ENCODE results near the gene AFDN. TPM values are rescaled to one million over a fixed set of nuclear protein-coding genes. Genes with fewer than 3 reads are reported as not detected.

AFDN gene
- polyA plus RNA-seq, 2 donors, result 91.7 to 124 TPM

GRCh38 chr6:167787896-167788562 is 38.7 kb upstream of the AFDN start:
- Histone ChIP-seq H3K27me3 (ENCODE audit: control insufficient read depth in 1 of 2, insufficient read depth in 2 of 2, low read length in 2 of 2) (no peaks in the 10 kb centered on the region), H3K27ac (ENCODE audit: low read depth in 2 of 2, low read length in 1 of 2) (no peak overlapping the region), H3K9me3 (ENCODE audit: control insufficient read depth in 2 of 2, insufficient read depth in 1 of 2, low read depth in 1 of 2, low read length in 1 of 2) (no peaks in the 10 kb centered on the region), H3K36me3 (ENCODE audit: control insufficient read depth in 2 of 2, insufficient read depth in 2 of 2, low read length in 1 of 2) (no peaks in the 10 kb centered on the region), H3K4me3 (ENCODE audit: low read depth in 1 of 2, low read length in 2 of 2) (no peak overlapping the region), H3K4me1 (ENCODE audit: control insufficient read depth in 2 of 2, insufficient read depth in 2 of 2, low read length in 1 of 2) (no peaks in the 10 kb centered on the region)
- 82% methylated on average over 23 of the region's 23 CpGs for WGBS, 2 donors

DNA sequence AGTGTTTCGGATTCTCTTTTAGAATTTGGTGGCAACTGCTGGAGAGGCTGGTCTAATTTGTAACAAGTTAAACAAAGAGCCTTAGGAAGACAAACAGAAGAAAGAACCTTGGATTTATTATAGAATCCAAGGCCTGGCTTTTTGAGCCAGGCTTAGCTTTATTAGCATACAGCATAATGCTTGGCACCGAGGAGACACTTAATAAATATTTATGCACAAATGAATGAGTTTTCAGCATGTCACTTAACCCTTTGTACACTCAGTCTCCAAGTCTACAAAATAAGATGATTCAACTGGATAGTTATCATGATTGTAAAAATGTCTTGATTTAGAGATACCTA is 38.2 kb upstream of the AFDN start:
- H3K27ac ChIP-seq (ENCODE audit: low read depth in 2 of 2, low read length in 1 of 2), result no peak overlapping the region
- no peaks in the 10 kb centered on the region for H3K27me3 ChIP-seq (ENCODE audit: control insufficient read depth in 1 of 2, insufficient read depth in 2 of 2, low read length in 2 of 2)
- WGBS, 2 donors, result 62 to 70% methylated on average over 2 of the region's 2 CpGs
- no peaks in the 10 kb centered on the region for H3K4me1 ChIP-seq (ENCODE audit: control insufficient read depth in 2 of 2, insufficient read depth in 2 of 2, low read length in 1 of 2)
- H3K9me3 ChIP-seq (ENCODE audit: control insufficient read depth in 2 of 2, insufficient read depth in 1 of 2, low read depth in 1 of 2, low read length in 1 of 2), result no peaks in the 10 kb centered on the region
- no peak overlapping the region for H3K4me3 ChIP-seq (ENCODE audit: low read depth in 1 of 2, low read length in 2 of 2)
- no peaks in the 10 kb centered on the region for H3K36me3 ChIP-seq (ENCODE audit: control insufficient read depth in 2 of 2, insufficient read depth in 2 of 2, low read length in 1 of 2)

DNA sequence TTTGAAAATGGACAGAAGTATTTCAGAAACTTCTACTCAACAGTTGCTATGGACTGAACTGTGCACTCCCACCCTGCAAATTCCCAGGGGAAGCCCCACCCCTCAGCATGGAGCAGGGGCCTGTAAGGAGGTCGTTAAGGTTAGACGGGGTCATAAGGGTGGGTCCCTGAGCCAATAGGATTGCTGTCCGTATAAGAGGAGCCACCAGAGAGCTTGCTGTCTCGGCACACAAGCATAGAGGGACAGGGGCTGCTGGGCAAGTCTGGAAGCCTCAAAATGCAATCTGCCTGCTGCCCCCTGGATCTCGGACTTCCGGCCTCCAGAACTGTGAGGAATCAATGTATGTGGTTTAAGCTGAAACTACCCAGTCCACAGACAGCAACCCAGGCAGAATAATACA is 37.4 kb upstream of the AFDN start:
- peaks cover 0 to 1% of the 10 kb centered on the region in 2 donors for H3K4me1 ChIP-seq (ENCODE audit: control insufficient read depth in 2 of 2, insufficient read depth in 2 of 2, low read length in 1 of 2)
- no peaks in the 10 kb centered on the region for H3K9me3 ChIP-seq (ENCODE audit: control insufficient read depth in 2 of 2, insufficient read depth in 1 of 2, low read depth in 1 of 2, low read length in 1 of 2)
- 77 to 83% methylated on average over 6 of the region's 6 CpGs for WGBS, 2 donors
- H3K27ac ChIP-seq (ENCODE audit: low read depth in 2 of 2, low read length in 1 of 2), result no peak overlapping the region
- H3K27me3 ChIP-seq (ENCODE audit: control insufficient read depth in 1 of 2, insufficient read depth in 2 of 2, low read length in 2 of 2), result no peaks in the 10 kb centered on the region
- H3K4me3 ChIP-seq (ENCODE audit: low read depth in 1 of 2, low read length in 2 of 2), result no peak overlapping the region
- no peaks in the 10 kb centered on the region for H3K36me3 ChIP-seq (ENCODE audit: control insufficient read depth in 2 of 2, insufficient read depth in 2 of 2, low read length in 1 of 2)

GRCh38 chr6:167791091-167791779 is 35.5 kb upstream of the AFDN start:
- H3K4me1 ChIP-seq (ENCODE audit: control insufficient read depth in 2 of 2, insufficient read depth in 2 of 2, low read length in 1 of 2), result peaks cover 0 to 2% of the 10 kb centered on the region in 2 donors

DNA sequence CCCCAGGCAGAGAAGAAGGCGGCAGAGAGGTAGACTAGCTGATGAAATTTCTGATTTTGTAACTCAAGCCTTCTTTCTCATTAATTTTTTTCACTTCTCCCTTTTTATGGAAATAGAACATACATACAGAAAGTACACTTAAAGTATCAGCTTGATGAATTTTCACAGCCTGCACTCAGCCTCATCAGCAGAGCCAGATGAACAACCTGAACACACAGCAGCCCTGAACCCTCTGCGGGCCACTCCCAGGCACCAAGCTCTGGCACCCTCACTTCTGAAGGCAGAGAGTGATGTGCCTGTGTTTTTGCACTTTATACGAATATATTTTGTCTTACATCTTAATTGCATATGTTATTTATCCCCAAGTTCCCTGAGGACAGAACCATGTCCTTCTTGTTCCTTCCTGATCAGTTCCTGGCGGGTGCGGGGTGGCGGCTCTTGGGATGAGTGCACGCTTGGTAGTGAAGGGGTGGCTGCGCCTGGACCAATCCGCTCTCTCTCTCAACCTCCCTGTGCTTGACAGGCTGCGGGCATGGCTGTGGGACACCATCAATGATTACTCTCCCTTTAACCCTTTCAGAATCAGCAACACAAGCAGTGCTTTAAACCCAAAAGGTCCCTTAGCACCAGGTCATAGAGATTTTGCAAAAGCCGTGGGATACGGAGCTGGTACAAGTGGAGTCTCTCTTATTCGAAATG is 34.8 kb upstream of the AFDN start:
- Histone ChIP-seq H3K27ac (ENCODE audit: low read depth in 2 of 2, low read length in 1 of 2) (no peak overlapping the region), H3K4me3 (ENCODE audit: low read depth in 1 of 2, low read length in 2 of 2) (no peak overlapping the region), H3K9me3 (ENCODE audit: control insufficient read depth in 2 of 2, insufficient read depth in 1 of 2, low read depth in 1 of 2, low read length in 1 of 2) (peaks cover under 1 to 3% of the 10 kb centered on the region in 2 donors), H3K36me3 (ENCODE audit: control insufficient read depth in 2 of 2, insufficient read depth in 2 of 2, low read length in 1 of 2) (no peaks in the 10 kb centered on the region), H3K4me1 (ENCODE audit: control insufficient read depth in 2 of 2, insufficient read depth in 2 of 2, low read length in 1 of 2) (peaks cover 0 to 4% of the 10 kb centered on the region in 2 donors), H3K27me3 (ENCODE audit: control insufficient read depth in 1 of 2, insufficient read depth in 2 of 2, low read length in 2 of 2) (no peaks in the 10 kb centered on the region)
- WGBS, 2 donors, result 75 to 79% methylated on average over 13 of the region's 13 CpGs

More at GRCh38 chr6:167791091-167791779, 35.5 kb upstream of the AFDN start:
- no peaks in the 10 kb centered on the region for H3K9me3 ChIP-seq (ENCODE audit: control insufficient read depth in 2 of 2, insufficient read depth in 1 of 2, low read depth in 1 of 2, low read length in 1 of 2)
- 65 to 66% methylated on average over 11 of the region's 11 CpGs for WGBS, 2 donors
- no peak overlapping the region for H3K4me3 ChIP-seq (ENCODE audit: low read depth in 1 of 2, low read length in 2 of 2)
- H3K27me3 ChIP-seq (ENCODE audit: control insufficient read depth in 1 of 2, insufficient read depth in 2 of 2, low read length in 2 of 2), result no peaks in the 10 kb centered on the region
- H3K36me3 ChIP-seq (ENCODE audit: control insufficient read depth in 2 of 2, insufficient read depth in 2 of 2, low read length in 1 of 2), result no peaks in the 10 kb centered on the region
- no peak overlapping the region for H3K27ac ChIP-seq (ENCODE audit: low read depth in 2 of 2, low read length in 1 of 2)

DNA sequence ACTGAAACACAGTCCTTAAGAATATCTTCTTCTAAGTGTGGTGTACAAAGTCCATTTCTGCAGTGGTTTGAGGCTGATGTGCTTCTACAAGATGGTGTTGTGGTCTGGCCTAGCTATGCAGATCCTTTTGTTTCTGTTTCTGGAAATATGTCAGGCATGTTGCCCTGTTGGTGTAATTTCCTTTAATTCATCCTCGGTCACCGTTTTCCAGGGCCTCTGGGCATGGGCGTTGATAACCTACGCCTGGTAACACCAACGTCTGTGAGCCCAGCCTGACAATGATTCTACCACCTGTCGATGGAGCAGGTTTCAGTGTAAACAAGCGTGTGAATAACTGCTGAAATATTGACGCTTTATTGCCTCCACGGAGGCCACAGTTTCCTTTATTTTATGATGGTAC is 33.3 kb upstream of the AFDN start:
- peaks cover 0 to 8% of the 10 kb centered on the region in 2 donors for H3K4me1 ChIP-seq (ENCODE audit: control insufficient read depth in 2 of 2, insufficient read depth in 2 of 2, low read length in 1 of 2)
- WGBS, 2 donors, result 54 to 56% methylated on average over 9 of the region's 9 CpGs
- no peaks in the 10 kb centered on the region for H3K27me3 ChIP-seq (ENCODE audit: control insufficient read depth in 1 of 2, insufficient read depth in 2 of 2, low read length in 2 of 2)
- H3K36me3 ChIP-seq (ENCODE audit: control insufficient read depth in 2 of 2, insufficient read depth in 2 of 2, low read length in 1 of 2), result no peaks in the 10 kb centered on the region
- H3K9me3 ChIP-seq (ENCODE audit: control insufficient read depth in 2 of 2, insufficient read depth in 1 of 2, low read depth in 1 of 2, low read length in 1 of 2), result peaks cover 3% of the 10 kb centered on the region in 2 donors
- H3K4me3 ChIP-seq (ENCODE audit: low read depth in 1 of 2, low read length in 2 of 2), result no peak overlapping the region
- no peak overlapping the region for H3K27ac ChIP-seq (ENCODE audit: low read depth in 2 of 2, low read length in 1 of 2)

DNA sequence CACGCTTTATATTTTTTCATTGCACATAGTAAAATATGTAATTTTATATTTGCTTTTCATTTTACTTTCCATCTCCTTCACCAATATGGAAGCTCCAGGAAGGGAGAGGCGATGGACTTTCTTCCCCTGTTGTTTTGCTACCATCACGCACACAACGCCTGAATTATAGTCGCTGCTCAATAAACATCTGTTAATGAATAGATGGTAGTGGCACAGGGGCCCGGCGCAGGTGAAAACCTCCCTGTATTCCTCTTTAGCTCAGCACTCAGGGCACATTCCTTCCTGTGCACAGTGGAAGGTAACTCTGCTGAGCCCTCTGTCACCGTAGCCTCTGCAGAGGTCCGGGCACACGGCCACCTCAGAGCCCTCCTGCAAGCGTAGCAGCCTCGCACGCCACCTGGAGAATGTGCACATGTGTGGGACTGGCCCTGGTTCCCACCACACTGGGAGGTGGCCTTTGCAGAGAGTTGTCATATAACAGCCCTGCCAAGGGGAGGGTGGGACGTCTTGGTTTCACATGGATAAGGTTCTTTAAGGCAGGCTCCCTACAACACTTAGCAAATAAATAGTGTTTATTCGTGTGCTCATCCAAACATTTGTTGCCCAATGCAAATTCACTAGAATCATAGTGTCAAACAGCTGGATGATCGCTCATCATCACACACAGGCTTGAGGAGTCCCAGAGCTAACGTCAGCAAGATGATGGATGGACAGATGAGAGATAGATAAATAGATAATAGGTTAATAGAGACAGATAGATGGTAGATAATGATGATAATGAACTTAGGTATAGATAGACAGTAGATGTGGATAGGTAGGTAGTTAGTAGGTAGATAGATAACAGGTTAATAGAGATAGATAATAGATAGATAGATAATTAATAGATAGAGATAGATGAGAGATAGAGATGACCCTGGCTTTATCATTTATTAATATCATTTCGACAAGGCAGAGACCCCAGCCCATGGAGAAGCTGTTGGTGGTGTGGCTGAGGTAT is 32.3 kb upstream of the AFDN start:
- Histone ChIP-seq H3K9me3 (ENCODE audit: control insufficient read depth in 2 of 2, insufficient read depth in 1 of 2, low read depth in 1 of 2, low read length in 1 of 2) (peaks cover 3% of the 10 kb centered on the region in 2 donors), H3K36me3 (ENCODE audit: control insufficient read depth in 2 of 2, insufficient read depth in 2 of 2, low read length in 1 of 2) (no peaks in the 10 kb centered on the region), H3K4me3 (ENCODE audit: low read depth in 1 of 2, low read length in 2 of 2) (no peak overlapping the region), H3K27me3 (ENCODE audit: control insufficient read depth in 1 of 2, insufficient read depth in 2 of 2, low read length in 2 of 2) (no peaks in the 10 kb centered on the region), H3K27ac (ENCODE audit: low read depth in 2 of 2, low read length in 1 of 2) (no peak overlapping the region), H3K4me1 (ENCODE audit: control insufficient read depth in 2 of 2, insufficient read depth in 2 of 2, low read length in 1 of 2) (peaks cover 3 to 8% of the 10 kb centered on the region in 2 donors)
- 76 to 87% methylated on average over 18 of the region's 18 CpGs for WGBS, 2 donors

GRCh38 chr6:167795321-167795811 is 31.3 kb upstream of the AFDN start:
- peaks cover 3% of the 10 kb centered on the region in 2 donors for H3K9me3 ChIP-seq (ENCODE audit: control insufficient read depth in 2 of 2, insufficient read depth in 1 of 2, low read depth in 1 of 2, low read length in 1 of 2)
- 56 to 69% methylated on average over 17 of the region's 17 CpGs for WGBS, 2 donors
- no peaks in the 10 kb centered on the region for H3K27me3 ChIP-seq (ENCODE audit: control insufficient read depth in 1 of 2, insufficient read depth in 2 of 2, low read length in 2 of 2)
- H3K4me1 ChIP-seq (ENCODE audit: control insufficient read depth in 2 of 2, insufficient read depth in 2 of 2, low read length in 1 of 2), result peaks cover 3 to 9% of the 10 kb centered on the region in 2 donors
- no peaks in the 10 kb centered on the region for H3K36me3 ChIP-seq (ENCODE audit: control insufficient read depth in 2 of 2, insufficient read depth in 2 of 2, low read length in 1 of 2)
- no peak overlapping the region for H3K4me3 ChIP-seq (ENCODE audit: low read depth in 1 of 2, low read length in 2 of 2)
- H3K27ac ChIP-seq (ENCODE audit: low read depth in 2 of 2, low read length in 1 of 2), result no peak overlapping the region

GRCh38 chr6:167795874-167796191 is 30.9 kb upstream of the AFDN start:
- H3K27ac ChIP-seq (ENCODE audit: low read depth in 2 of 2, low read length in 1 of 2), result no peak overlapping the region
- peak overlapping the region in 1 of 2 donors; percentile 46 for H3K4me3 ChIP-seq (ENCODE audit: low read depth in 1 of 2, low read length in 2 of 2)
- peaks cover 3% of the 10 kb centered on the region in 2 donors for H3K9me3 ChIP-seq (ENCODE audit: control insufficient read depth in 2 of 2, insufficient read depth in 1 of 2, low read depth in 1 of 2, low read length in 1 of 2)
- 79 to 85% methylated on average over 10 of the region's 10 CpGs for WGBS, 2 donors
- peaks cover 3 to 9% of the 10 kb centered on the region in 2 donors for H3K4me1 ChIP-seq (ENCODE audit: control insufficient read depth in 2 of 2, insufficient read depth in 2 of 2, low read length in 1 of 2)
- H3K36me3 ChIP-seq (ENCODE audit: control insufficient read depth in 2 of 2, insufficient read depth in 2 of 2, low read length in 1 of 2), result no peaks in the 10 kb centered on the region
- no peaks in the 10 kb centered on the region for H3K27me3 ChIP-seq (ENCODE audit: control insufficient read depth in 1 of 2, insufficient read depth in 2 of 2, low read length in 2 of 2)

Data from esophagus (tissue), 2 donors.